Airway epithelial cell (primary cell): ENCODE measurements around the gene CD81. TPM values are rescaled to one million over a fixed set of nuclear protein-coding genes. Genes with fewer than 3 reads are reported as not detected.

ENCODE experiments used
- total RNA-seq: library from RNA; depleted of rRNA; stranded (reverse); fragments of >200 nt; gene quantifications from 2 replicates; pipeline ENCODE4 v1.2.3, GENCODE V29; 2015

Gene CD81, protein sequence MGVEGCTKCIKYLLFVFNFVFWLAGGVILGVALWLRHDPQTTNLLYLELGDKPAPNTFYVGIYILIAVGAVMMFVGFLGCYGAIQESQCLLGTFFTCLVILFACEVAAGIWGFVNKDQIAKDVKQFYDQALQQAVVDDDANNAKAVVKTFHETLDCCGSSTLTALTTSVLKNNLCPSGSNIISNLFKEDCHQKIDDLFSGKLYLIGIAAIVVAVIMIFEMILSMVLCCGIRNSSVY
- total RNA-seq: 179 and 248 TPM in 2 replicates

GRCh38 chr11:2376751-2377451 is at the start of gene CD81:
Gene CD81, plus strand, starts transcription at chr11:2377310. Its CDS starts 240 bp downstream, at chr11:2377550.

DNA sequence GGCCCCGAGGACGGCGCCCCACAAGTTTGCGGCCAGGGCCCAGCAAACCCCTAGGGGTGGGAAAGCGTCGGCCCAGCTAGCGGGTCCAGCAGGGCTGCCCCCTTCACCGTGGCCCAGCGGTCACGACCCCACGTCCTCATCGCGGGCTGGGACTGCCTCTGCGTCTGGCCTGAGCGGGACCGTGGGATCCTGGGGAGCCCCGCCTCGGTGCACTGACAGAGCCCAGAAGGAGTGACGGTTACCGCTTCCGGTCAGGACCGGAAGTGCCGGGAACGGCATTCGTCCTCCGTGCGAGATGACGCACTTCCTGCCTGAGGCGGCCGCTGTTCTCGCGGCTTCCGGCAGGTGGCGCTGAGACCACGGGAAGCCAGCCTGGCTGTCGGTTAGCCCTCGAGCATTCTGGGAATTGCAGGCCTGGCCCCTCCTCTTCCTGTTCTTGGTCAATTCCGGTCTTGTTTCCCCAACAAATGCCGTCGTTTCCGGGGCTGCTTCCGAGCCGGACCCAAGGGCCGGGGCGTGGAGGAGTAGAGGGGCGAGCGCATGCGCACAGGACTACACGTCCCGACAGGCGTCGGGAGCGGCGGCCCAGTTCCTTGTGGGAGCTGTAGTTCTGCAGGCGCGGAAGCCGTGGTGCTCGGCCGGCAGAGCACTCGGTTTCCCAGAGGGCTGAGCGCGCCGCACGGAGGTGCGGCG is 23.1 kb downstream of the CD81 start, which contains the start of gene TSSC4:
TSS of gene TSSC4 (plus strand) at position 682 of the 693 bp plus-strand sequence. CDS start 1,884 bp downstream, outside the sequence.

GRCh38 chr11:2443881-2444820 is 67.0 kb downstream of the CD81 start, which contains the start of gene TRPM5:
Gene TRPM5, minus strand, starts transcription at chr11:2444514. Its CDS starts 21,478 bp downstream, at chr11:2423036.

GRCh38 chr11:2444821-2445745 is 68.0 kb downstream of the CD81 start, which contains the start of gene KCNQ1:
Gene KCNQ1, plus strand, starts transcription at chr11:2445008. Its CDS starts 91 bp downstream, at chr11:2445099.

Other genes with a start within 250 kb of the CD81 start
- gene IGF2, start 237.9 kb upstream of the CD81 start, total RNA-seq: 30.0 and 44.8 TPM in 2 replicates
- not detected in 2 replicates for gene INS, start 216.1 kb upstream of the CD81 start, total RNA-seq
- 0.33 and 0.99 TPM in 2 replicates for gene TH, start 205.5 kb upstream of the CD81 start, total RNA-seq
- gene ASCL2, start 106.7 kb upstream of the CD81 start, total RNA-seq: 2.5 and 5.3 TPM in 2 replicates
- not detected in 2 replicates for gene C11orf21, start 75.4 kb upstream of the CD81 start, total RNA-seq
- gene TSPAN32, start 75.3 kb upstream of the CD81 start, total RNA-seq: not detected in 2 replicates
- gene TSSC4, start 23.4 kb downstream of the CD81 start, total RNA-seq: 38.2 and 40.8 TPM in 2 replicates
- gene TRPM5, start 67.2 kb downstream of the CD81 start, total RNA-seq: not detected in 2 replicates
- gene KCNQ1, start 67.7 kb downstream of the CD81 start, total RNA-seq: 0.79 and 1.6 TPM in 2 replicates